Liver (tissue), 9 donors: ENCODE measurements around the gene ZBTB18. TPM values are rescaled to one million over a fixed set of nuclear protein-coding genes. Genes with fewer than 3 reads are reported as not detected.

Experiments
- DNase-seq: peaks from one replicate; pipeline ENCODE4 v3.0.0-alpha.2; 2017; ENCODE audit warnings: low spot score
- H3K27ac ChIP-seq, 2 donors: one replicate each; pipeline ENCODE4 v1.7.0; 2013; ENCODE audit warnings: inconsistent platforms in 2 of 2, low read length in 2 of 2, control low read depth in 1 of 2, low read depth in 1 of 2, mild to moderate bottlenecking in 1 of 2
- H3K27me3 ChIP-seq, 4 donors: one replicate each; pipeline versions ENCODE4 v1.6.1 to v1.7.0; 2013; ENCODE audit warnings: low read length in 3 of 4, inconsistent platforms in 1 of 4, mild to moderate bottlenecking in 1 of 4, moderate library complexity in 1 of 4; ENCODE audit not compliant: control insufficient read depth in 4 of 4, insufficient read depth in 4 of 4
- H3K36me3 ChIP-seq, 4 donors: one replicate each; pipeline versions ENCODE4 v1.6.1 to v1.7.0; 2013; ENCODE audit warnings: low read length in 3 of 4, mild to moderate bottlenecking in 3 of 4, low read depth in 1 of 4, moderate library complexity in 1 of 4; ENCODE audit not compliant: control insufficient read depth in 4 of 4, insufficient read depth in 3 of 4
- H3K4me1 ChIP-seq, 4 donors: one replicate each; pipeline versions ENCODE4 v1.6.1 to v1.7.0; 2013; ENCODE audit warnings: low read length in 3 of 4, mild to moderate bottlenecking in 3 of 4, moderate library complexity in 1 of 4; ENCODE audit not compliant: control insufficient read depth in 4 of 4, insufficient read depth in 4 of 4
- H3K4me3 ChIP-seq, 3 donors: one replicate each; pipeline versions ENCODE4 v1.6.1 to v1.7.0; 2013; ENCODE audit warnings: low read length in 3 of 3, control low read depth in 1 of 3, low read depth in 1 of 3, mild to moderate bottlenecking in 1 of 3
- H3K9ac ChIP-seq, 2 donors: one replicate each; pipeline ENCODE4 v1.7.0; 2013; ENCODE audit warnings: low read length in 2 of 2, mild to moderate bottlenecking in 2 of 2, moderate library complexity in 2 of 2, control low read depth in 1 of 2, low read depth in 1 of 2
- H3K9me3 ChIP-seq, 4 donors: one replicate each; pipeline versions ENCODE4 v1.6.1 to v1.7.0; 2013; ENCODE audit warnings: low read length in 3 of 4; ENCODE audit not compliant: control insufficient read depth in 4 of 4
- EGR1 ChIP-seq, 2 donors: IDR thresholded peaks; 2 replicates each; pipeline ENCODE4 v1.6.1; 2016 to 2018; ENCODE audit warnings: antibody characterized with exemption in 2 of 2, low read depth in 2 of 2
- FOXA1 ChIP-seq: IDR thresholded peaks from 2 replicates; pipeline ENCODE4 v1.6.1; 2016; ENCODE audit warnings: antibody characterized with exemption
- GABPA ChIP-seq, 2 donors: IDR thresholded peaks in 1 of 2; conservative IDR thresholded peaks in 1 of 2; 2 replicates each; pipeline ENCODE4 v1.6.1; 2016; ENCODE audit warnings: antibody characterized with exemption in 2 of 2, mild to moderate bottlenecking in 1 of 2, moderate library complexity in 1 of 2
- HNF4A ChIP-seq, 2 donors: conservative IDR thresholded peaks; 2 replicates each; pipeline ENCODE4 v1.6.1; 2016; ENCODE audit warnings: antibody characterized with exemption in 2 of 2, mild to moderate bottlenecking in 2 of 2
- HNF4G ChIP-seq: IDR thresholded peaks from 2 replicates; pipeline ENCODE4 v1.6.1; 2016; ENCODE audit warnings: antibody characterized with exemption
- JUND ChIP-seq, 2 donors: IDR thresholded peaks; 2 replicates each; pipeline ENCODE4 v1.6.1; 2016; ENCODE audit warnings: antibody characterized with exemption in 2 of 2
- NR2F2 ChIP-seq: IDR thresholded peaks from 2 replicates; pipeline ENCODE4 v1.6.1; 2016; ENCODE audit warnings: antibody characterized with exemption
- RAD21 ChIP-seq, 2 donors: IDR thresholded peaks; 2 replicates each; pipeline ENCODE4 v1.6.1; 2016; ENCODE audit warnings: antibody characterized with exemption in 2 of 2, mild to moderate bottlenecking in 2 of 2
- RXRA ChIP-seq, 2 donors: IDR thresholded peaks; 2 replicates each; pipeline ENCODE4 v1.6.1; 2017 to 2018; ENCODE audit warnings: antibody characterized with exemption in 2 of 2, mild to moderate bottlenecking in 1 of 2
- SP1 ChIP-seq: IDR thresholded peaks from 2 replicates; pipeline ENCODE4 v1.6.1; 2018; ENCODE audit warnings: antibody characterized with exemption, mild to moderate bottlenecking
- TAF1 ChIP-seq: conservative IDR thresholded peaks from 2 replicates; pipeline ENCODE4 v1.6.1; 2016; ENCODE audit warnings: antibody characterized with exemption, mild to moderate bottlenecking
- YY1 ChIP-seq: IDR thresholded peaks from 2 replicates; pipeline ENCODE4 v1.6.1; 2016; ENCODE audit warnings: antibody characterized with exemption, mild to moderate bottlenecking
- WGBS: extraction: QIAGEN DNeasy Blood & Tissue Kit; methylation state at CpG from one replicate; pipeline ENCODE4 v1.1.7; 2013; 5-methylcytosine and 5-hydroxymethylcytosine counted together
- polyA plus RNA-seq, 2 donors: library from polyadenylated mRNA; stranded (reverse) in 1 of 2; unstranded in 1 of 2; fragments of 200-250 nt in 1 of 2; fragments of >200 nt in 1 of 2; fragmentation: Nextera tagmentation in 1 of 2; extraction: Ambion mirVana in 1 of 2; gene quantifications; one replicate each; pipeline versions ENCODE4 v1.2.1 to v1.2.3, GENCODE V29; 2013 to 2015
- total RNA-seq, 2 donors: library from RNA; depleted of rRNA; stranded (reverse); fragments of >200 nt; gene quantifications; one replicate each; pipeline ENCODE4 v1.2.3, GENCODE V29; 2014
- TF ChIP-seq, protein P1 (sequence below): IDR thresholded peaks from 2 replicates; pipeline ENCODE4 v1.6.1; 2016; ENCODE audit warnings: antibody characterized with exemption
- TF ChIP-seq, protein P2 (sequence below): fragments of 150-350 bp; IDR thresholded peaks from 2 replicates; pipeline ENCODE4 v1.5.1; 2017; ENCODE audit warnings: improper control_type of control experiment, low read depth, low read length; ENCODE audit not compliant: missing input control
- TF ChIP-seq, protein P3 (sequence below): IDR thresholded peaks from 2 replicates; pipeline ENCODE4 v1.6.1; 2016; ENCODE audit warnings: antibody characterized with exemption
- TF ChIP-seq, protein P4 (sequence below): IDR thresholded peaks from 2 replicates; pipeline ENCODE4 v1.6.1; 2016; ENCODE audit warnings: antibody characterized with exemption, mild to moderate bottlenecking
- TF ChIP-seq, protein P5 (sequence below): IDR thresholded peaks from 2 replicates; pipeline ENCODE4 v1.6.1; 2016; ENCODE audit warnings: antibody characterized with exemption
- donor health status: healthy.
- donor health status: healthy.
- donor health status: healthy.
- donor health status: healthy.
- donor health status: healthy.

The ZBTB18 gene
- total and polyA plus RNA-seq, 4 donors, result 1.2 to 18.3 (median 5.7) TPM

DNA sequence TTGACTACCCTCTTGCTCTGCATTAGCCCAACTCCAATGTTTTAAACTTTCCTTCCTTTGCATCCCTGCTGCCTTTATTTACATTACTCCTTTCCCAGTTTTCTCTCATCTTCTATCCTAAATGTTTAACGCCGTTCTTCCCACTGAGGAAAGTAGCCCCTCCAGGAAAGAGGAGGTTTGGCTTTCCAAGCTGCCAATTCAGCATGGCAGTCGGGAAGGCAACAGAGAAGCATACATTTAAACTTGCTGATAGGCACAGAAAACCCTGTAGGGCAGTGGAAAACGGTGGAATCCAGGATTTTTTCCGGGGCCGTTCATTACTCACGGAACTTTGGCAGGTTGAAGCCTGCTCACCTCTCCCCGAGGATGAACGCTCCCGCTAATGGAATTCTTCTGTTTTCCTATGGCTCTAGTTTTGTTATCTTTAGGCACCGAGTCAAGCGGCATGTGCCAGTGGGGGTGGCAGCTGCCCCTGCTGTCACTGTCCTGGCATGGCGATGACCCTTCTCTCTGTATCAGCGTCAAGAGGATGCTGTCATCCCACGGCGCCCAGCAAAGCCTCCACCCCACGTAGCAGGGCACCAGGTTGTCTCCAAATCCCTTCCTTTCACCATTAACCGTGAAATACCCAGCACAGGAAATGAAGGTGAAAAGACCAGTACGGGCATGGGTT lies 48.3 kb downstream of the ZBTB18 start:
- no peak overlapping the region for H3K27ac ChIP-seq
- WGBS, result 91% methylated on average over 19 of the region's 19 CpGs
- peaks cover 4 to 20% (median 14%) of the 10 kb centered on the region in 4 donors for H3K4me1 ChIP-seq
- no peak overlapping the region for H3K9ac ChIP-seq
- DNase-seq, result no peak
- no peaks in the 10 kb centered on the region for H3K27me3 ChIP-seq
- peaks cover 0 to 2% (median 0%) of the 10 kb centered on the region in 4 donors for H3K9me3 ChIP-seq
- H3K4me3 ChIP-seq, result no peak overlapping the region
- TF ChIP-seq FOXA1 (no peak), JUND (IDR thresholded peaks at IDR 0.05) (no peak), SP1 (no peak), HNF4A (conservative IDR thresholded peaks at IDR 0.05) (no peak), YY1 (no peak), GABPA (IDR thresholded peaks at IDR 0.05 in 1 of 2, conservative IDR thresholded peaks at IDR 0.05 in 1 of 2) (no peak), RXRA (IDR thresholded peaks at IDR 0.05) (no peak), NR2F2 (no peak), HNF4G (no peak), RAD21 (IDR thresholded peaks at IDR 0.05) (no peak), EGR1 (IDR thresholded peaks at IDR 0.05; ENCODE audit: low read depth in 2 of 2) (no peak), TAF1 (no peak)
- TF ChIP-seq, protein P1, sequence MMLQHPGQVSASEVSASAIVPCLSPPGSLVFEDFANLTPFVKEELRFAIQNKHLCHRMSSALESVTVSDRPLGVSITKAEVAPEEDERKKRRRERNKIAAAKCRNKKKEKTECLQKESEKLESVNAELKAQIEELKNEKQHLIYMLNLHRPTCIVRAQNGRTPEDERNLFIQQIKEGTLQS, result no peak
- TF ChIP-seq, protein P2, sequence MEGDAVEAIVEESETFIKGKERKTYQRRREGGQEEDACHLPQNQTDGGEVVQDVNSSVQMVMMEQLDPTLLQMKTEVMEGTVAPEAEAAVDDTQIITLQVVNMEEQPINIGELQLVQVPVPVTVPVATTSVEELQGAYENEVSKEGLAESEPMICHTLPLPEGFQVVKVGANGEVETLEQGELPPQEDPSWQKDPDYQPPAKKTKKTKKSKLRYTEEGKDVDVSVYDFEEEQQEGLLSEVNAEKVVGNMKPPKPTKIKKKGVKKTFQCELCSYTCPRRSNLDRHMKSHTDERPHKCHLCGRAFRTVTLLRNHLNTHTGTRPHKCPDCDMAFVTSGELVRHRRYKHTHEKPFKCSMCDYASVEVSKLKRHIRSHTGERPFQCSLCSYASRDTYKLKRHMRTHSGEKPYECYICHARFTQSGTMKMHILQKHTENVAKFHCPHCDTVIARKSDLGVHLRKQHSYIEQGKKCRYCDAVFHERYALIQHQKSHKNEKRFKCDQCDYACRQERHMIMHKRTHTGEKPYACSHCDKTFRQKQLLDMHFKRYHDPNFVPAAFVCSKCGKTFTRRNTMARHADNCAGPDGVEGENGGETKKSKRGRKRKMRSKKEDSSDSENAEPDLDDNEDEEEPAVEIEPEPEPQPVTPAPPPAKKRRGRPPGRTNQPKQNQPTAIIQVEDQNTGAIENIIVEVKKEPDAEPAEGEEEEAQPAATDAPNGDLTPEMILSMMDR, result no peak
- TF ChIP-seq, protein P3, sequence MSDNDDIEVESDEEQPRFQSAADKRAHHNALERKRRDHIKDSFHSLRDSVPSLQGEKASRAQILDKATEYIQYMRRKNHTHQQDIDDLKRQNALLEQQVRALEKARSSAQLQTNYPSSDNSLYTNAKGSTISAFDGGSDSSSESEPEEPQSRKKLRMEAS, result no peak
- TF ChIP-seq, protein P4, sequence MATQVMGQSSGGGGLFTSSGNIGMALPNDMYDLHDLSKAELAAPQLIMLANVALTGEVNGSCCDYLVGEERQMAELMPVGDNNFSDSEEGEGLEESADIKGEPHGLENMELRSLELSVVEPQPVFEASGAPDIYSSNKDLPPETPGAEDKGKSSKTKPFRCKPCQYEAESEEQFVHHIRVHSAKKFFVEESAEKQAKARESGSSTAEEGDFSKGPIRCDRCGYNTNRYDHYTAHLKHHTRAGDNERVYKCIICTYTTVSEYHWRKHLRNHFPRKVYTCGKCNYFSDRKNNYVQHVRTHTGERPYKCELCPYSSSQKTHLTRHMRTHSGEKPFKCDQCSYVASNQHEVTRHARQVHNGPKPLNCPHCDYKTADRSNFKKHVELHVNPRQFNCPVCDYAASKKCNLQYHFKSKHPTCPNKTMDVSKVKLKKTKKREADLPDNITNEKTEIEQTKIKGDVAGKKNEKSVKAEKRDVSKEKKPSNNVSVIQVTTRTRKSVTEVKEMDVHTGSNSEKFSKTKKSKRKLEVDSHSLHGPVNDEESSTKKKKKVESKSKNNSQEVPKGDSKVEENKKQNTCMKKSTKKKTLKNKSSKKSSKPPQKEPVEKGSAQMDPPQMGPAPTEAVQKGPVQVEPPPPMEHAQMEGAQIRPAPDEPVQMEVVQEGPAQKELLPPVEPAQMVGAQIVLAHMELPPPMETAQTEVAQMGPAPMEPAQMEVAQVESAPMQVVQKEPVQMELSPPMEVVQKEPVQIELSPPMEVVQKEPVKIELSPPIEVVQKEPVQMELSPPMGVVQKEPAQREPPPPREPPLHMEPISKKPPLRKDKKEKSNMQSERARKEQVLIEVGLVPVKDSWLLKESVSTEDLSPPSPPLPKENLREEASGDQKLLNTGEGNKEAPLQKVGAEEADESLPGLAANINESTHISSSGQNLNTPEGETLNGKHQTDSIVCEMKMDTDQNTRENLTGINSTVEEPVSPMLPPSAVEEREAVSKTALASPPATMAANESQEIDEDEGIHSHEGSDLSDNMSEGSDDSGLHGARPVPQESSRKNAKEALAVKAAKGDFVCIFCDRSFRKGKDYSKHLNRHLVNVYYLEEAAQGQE, result no peak
- TF ChIP-seq, protein P5, sequence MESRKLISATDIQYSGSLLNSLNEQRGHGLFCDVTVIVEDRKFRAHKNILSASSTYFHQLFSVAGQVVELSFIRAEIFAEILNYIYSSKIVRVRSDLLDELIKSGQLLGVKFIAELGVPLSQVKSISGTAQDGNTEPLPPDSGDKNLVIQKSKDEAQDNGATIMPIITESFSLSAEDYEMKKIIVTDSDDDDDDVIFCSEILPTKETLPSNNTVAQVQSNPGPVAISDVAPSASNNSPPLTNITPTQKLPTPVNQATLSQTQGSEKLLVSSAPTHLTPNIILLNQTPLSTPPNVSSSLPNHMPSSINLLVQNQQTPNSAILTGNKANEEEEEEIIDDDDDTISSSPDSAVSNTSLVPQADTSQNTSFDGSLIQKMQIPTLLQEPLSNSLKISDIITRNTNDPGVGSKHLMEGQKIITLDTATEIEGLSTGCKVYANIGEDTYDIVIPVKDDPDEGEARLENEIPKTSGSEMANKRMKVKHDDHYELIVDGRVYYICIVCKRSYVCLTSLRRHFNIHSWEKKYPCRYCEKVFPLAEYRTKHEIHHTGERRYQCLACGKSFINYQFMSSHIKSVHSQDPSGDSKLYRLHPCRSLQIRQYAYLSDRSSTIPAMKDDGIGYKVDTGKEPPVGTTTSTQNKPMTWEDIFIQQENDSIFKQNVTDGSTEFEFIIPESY, result no peak
- no peaks in the 10 kb centered on the region for H3K36me3 ChIP-seq
